ENCODE results near the gene RPL10A.

- TF ChIP-seq CTCF (conservative IDR thresholded peaks at IDR 0.05; ENCODE audit: low read length): no peak
- TF ChIP-seq EZH2phosphoT487 (IDR thresholded peaks at IDR 0.05; ENCODE audit: borderline replicate concordance, low read depth, low read length): no peak
Measured at GRCh38 chr6:35441642-35442041, 26.6 kb upstream of the RPL10A start.
